HG03520 (cell line): ENCODE results near the gene LAMB3.
A peak's percentile ranks its signal among the peaks of the same experiment; 100 is the strongest.

Source experiments
- ATAC-seq: cut with Tn5 transposase; IDR thresholded peaks from one replicate; pipeline ENCODE4 v1.9.1; 2021; ENCODE audit warnings: mild to moderate bottlenecking, moderate library complexity; ENCODE audit not compliant: unreplicated experiment

The LAMB3 gene

DNA sequence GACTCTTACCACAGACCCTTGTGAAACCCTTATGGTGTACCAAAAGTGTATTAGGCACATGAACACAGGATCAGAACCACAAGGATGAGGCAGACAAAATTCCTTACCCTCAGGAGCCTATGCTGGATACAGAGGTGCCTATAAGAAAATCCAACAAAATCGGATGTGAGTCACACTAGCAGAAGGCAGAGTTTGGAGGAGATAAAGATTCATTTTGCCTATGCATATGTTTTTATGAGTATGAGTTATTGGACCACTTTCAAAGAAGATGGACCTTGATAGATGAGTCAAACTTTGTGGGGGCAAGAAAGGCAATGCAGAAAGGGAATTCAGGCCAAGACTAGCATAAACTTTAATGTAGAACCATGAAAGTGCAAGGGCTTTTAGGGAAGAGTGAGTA, 51.7 kb downstream of the LAMB3 start:
- no peak for ATAC-seq

DNA sequence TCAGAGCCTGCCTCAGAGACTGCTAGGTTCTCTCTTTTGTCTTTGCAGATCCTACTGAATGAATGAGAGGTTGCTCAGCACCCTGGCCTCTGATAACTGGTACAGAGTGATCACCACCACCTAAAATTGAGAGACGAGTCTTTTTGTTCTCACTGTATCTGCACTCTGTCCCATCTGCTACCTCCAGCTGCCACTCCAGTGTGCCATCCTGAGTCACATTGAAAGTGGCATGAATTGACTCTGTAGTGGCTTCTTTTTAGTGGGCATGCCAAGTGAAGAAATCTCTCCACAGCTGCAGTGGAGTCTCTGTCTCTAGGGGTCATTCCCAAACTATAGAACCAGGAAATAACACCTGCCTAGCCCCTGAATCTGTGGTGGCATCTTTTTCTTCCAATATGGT, 54.0 kb downstream of the LAMB3 start:
- no peak for ATAC-seq

DNA sequence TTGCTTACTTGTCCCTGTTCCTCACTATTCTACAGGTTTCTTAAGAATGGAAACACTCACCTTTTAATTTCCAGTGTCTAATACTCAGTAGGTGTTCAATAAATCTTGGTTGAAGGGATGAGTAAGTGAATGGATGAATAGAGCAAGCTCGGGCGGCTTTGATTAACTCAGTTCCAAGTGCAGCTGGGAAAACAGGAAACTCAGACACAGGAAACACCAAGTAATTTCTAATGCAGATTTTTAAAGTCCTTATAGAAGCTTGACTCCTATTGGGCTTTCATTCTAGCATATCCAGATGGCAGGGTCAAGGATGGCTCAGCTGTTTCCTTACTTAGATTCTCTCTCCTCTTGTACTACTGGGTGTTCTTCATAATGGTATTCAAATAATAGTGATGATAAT, 54.7 kb downstream of the LAMB3 start:
- no peak for ATAC-seq

DNA sequence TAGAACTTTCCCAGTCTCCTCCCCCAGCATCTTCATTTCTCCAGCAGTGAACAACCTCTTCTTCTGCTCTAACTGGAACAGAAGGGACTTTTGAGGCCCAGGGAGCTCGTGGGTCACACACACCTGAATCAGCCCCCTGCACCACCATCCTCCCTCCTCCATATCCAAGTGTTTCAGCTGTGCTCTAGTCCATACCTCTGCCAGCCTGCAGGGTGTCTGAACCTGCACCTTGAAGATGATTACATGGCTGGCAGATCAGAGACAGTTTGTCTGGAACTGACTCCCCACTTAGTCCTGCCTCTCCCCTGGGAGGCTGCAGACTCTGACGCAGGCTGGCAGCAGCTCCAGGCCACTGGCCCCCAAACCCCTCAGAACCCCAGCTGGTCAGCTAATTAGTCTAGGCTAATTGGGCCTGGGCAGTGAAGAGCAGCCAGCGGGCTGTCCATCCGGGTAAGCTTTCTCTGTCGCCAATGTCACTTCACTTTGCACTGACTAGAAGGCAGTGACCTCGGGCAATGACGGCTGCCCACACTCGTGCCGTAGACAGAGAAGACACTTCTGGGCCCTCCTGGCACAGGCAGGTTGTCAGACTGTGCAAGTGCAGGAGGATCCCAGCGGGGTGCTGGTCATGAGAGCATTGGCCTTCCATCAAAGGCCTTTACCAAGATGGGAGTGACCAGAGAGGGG, 56.5 kb downstream of the LAMB3 start:
- ATAC-seq, result no peak

DNA sequence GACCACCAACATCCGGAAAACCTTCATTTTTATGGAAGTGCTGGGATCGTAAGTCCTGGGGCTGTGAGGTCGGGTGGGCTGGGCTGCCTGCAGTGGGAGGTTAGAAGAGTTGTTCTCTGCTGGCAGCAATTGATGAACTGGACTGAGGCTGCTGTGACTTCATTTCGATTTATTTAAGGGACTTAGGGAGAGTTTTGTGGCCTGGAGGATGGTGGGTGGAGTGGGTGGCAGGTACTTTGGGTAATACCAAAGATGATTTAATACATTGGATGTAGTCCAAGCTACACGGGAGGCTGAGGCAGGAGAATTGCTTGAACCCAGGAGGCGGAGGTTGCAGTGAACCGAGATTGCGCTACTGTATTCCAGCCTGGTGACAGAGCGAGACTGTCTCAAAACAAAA, 57.2 kb downstream of the LAMB3 start:
- ATAC-seq, result no peak

DNA sequence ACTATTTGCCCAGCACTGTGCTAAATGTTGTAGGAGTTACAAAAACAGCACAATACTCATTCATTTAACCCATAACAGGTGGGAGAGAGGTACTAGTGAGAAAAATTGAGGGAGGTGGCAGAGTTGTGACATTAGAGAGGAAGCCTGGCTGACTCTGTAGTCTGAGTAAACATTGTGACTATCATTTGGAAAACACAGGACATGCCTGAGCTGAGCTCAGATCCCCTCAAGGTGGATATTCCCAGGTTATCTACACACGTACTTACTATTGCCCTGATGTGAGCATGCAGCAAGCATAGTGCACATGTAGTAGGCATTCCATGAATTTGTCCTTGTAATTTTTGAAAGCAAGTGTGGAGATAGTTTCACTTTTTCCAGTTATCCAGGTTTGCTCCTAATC, 57.8 kb downstream of the LAMB3 start:
- no peak for ATAC-seq

DNA sequence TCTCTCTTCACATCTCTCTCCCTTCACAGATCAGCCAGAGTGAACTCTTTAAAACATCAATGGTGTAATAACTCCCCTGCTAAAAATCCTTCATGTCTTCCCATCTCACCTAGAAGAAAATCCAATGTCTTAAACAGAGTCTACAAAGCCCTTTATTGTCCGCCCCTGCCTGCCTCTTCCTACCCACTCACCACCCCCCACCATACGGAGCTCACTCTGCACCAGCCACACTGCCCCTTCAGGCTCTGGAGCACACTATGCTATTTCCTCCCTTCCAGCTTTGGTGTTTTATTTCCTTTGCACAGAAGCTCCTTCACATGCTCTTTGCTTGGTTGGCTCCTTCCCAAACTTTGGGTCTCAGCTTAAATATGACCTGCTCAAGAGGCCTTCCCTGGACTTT, 58.5 kb downstream of the LAMB3 start:
- ATAC-seq, result no peak

DNA sequence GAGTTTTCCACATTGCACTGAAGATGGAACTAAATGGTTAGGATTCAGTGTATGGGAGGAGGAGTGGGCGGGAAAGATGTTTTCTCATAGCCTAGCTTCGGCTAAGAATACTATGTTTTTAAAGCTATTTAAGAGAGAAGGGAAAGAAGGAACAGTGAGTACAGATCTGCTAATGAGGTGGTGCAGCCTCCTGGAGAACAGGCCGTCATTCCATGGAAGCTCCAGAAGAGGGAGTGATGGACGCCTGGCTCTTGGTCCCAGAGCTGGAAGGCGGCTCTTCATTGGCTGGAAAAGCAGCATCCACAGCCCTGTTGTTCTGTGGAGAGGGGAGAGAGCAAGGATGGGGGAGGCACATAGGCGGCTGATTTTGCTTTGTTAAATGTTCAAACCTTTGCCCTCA, 61.8 kb downstream of the LAMB3 start:
- no peak for ATAC-seq

DNA sequence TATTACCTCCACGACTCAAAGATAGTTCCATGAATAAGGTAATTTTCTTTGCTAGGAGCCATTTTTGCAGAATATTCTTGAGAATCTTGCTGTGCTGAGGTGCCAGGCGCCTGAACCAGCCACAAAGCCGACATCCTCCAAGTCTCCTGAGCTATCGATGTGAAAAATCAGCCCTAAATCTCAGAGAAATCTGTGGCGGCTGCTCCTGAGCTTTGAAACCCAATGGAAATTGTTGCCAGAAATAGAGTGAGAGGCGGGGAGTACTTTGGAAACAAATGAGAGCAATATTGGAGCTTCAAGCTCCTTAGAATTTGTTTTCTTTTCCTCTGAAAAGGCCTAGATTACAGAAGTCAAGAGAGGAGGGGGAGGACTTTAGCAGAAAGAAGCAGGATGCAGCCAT, 62.4 kb downstream of the LAMB3 start:
- ATAC-seq, result no peak

DNA sequence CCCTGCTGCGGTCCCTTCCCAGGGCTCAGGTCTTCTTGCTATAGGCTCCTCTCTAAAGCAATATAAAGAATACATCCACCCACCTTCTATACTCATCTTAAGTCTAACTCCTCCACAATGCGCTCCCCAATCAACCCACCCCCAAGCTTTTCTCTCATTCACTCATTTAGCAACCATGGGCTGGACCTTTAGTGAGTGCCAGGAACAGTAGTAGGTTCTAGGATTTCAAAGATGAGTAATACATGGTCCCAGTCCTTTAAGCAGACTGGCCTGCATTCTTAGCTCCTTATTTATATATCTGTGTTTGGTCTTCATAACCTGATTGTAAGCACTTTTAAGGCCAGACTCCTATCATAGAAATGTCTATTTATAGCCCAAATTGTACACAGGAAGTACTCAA, 62.8 kb downstream of the LAMB3 start:
- ATAC-seq, result no peak

DNA sequence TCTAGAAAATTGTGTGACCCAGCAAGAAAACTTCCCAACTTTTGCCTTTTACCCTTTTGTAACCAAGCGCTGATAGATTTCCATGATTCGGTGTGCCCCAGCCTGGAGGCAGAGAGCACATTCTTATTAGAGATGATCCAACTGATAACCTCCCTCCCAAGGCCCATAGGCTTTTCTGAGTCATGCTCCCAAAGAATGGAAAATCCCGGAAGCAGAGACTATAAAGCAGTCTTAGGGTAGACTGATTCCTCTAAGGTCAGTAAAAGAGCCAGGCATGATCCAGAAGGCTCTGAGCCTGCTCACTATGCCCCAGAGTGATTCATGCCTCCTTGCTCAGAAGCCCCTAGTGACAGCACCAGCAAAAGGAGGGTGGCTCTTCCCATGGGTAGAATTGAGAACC, 64.4 kb downstream of the LAMB3 start:
- no peak for ATAC-seq

DNA sequence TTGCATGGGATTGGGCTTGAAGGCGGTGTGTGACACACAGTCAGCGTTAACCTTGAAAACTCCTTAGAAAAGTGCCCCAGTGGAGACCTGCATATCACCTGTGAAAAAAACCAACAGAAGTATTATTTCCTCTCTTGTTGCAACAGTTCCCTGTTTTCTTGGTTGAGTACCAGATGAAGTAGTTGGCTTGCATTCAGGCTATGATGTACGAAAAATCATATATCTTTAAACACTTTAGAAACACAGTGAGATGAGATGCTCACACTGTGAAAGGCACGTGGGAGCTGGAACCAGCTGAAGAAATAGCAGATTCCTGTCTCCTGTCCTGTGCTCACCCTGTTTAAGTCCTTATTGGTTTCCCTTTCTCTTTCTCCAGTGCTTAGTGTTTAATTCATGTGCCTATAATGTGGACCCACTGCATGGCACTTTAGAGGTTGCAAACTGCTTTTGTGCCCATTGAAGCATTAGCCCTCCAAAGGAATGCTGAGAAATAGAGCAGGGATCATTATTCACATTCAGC, 65.9 kb downstream of the LAMB3 start:
- no peak for ATAC-seq

DNA sequence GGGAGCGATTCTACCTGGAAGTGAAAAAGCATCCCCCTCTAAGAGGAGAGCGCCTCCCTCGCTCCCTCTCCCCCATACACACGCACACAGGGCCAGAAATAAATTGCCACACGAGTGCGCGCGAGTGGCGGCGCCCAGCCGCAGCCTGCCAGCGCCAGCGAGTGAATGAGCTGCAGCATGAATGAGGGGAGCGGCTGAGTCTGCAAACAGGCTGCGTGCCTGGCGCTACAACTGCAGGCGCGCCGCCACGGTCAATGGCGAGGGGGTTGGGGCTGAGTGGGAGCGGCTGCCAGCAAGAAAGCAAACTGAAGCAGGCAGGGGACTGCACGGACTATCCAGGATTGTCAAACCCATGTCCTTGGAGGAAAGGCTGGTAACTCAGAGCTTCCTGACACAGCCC, 66.6 kb downstream of the LAMB3 start:
- ATAC-seq, result no peak

DNA sequence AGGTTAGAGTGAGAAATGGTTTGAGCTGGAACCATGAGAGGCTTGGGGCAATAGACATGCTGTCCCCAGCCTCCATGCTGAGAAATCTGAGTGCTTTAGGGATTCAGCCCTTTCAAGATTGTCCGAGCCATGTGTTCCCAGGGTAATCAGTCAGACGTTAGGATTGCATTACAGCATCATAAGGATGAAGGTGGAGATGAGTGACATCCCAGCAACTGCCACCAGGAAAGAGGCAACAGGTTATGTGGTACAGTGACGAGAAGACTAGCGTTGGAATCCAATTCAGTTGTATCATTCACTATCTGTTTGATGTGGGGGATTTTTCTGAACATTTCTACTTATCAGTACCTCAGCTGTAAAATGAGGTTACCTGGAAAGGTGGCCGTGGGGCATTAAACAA, 67.0 kb downstream of the LAMB3 start:
- no peak for ATAC-seq

DNA sequence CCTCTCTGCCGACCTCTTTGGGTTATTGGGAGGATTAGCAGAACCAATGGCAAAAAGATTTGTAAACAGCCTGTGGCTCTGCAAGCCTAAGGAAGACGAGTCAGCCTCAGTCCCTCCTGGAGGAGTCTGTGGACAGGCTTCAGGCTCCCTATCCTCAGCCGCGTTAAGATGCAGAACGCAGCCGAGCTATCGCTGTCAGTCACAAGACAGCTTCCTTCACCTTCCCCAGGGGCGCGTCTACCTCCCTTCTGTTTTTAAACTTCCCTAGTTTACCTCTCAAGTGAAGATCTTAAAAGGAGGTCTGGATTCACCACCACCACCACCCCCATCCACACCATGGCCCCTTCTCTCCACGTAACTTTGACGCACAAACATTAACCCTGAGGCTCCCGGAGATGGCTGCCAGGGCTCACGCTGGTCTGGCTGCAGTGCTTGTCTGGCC, 68.0 kb downstream of the LAMB3 start:
- ATAC-seq, result no peak

DNA sequence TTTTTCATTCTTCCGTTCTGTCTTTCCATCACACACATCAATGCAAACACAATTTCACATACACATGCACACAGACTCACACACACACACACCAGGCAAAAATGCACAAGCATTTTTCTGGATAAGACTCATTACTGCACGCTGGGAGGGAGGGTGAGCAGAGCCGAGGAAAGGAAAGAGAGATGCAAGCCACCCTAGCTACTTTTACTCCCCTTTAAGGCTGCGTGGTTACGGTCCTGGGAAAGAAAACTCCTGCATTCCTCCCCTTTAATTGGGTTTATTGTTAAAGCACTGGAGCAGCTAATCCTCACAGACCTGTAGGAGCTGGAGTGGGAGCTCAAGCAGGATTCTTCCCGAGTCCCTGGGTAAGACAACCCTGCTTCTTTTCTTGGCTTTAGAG, 68.8 kb downstream of the LAMB3 start, which contains the start of gene CAMK1G:
TSS of gene CAMK1G (plus strand) at position 307 of the 400 bp plus-strand sequence. CDS start 11,270 bp downstream, outside the sequence.
- no peak for ATAC-seq

DNA sequence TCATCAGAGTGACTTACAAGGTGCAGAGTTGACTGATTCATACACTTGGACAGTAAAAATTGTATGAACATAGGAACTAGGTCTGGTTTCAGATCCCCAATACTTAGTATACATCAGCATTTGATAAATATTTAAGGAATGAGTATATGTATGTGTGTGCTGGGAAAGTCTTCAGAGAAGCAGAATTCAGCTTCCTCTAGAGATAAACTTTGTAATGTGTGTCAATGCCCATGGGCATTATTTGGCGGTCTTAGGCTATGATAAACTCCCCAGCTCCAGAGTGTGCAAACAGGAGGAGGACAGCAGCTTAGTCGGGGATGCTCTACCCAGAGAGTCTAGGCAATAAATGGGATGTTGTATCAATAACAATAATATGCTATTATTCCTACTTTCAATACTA, 71.6 kb downstream of the LAMB3 start:
- ATAC-seq, result no peak

DNA sequence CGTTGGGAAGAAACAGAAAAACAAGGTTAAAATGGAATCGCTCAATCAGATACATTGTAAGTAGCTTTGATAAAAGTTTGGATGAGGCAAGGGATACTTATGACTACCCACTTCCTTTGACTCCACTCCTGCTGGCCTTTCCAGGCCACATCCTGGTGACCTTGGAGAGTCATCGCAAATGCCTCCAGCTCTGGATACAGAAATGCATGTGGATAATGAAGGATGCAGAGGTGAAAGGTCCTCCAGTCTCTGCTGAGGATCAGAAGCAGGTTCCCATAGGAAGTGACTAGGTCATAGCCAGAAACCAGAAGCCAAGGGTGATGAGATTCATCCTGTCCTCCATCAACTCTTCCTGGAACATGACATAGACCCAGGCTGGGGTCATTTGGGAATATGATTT, 74.9 kb downstream of the LAMB3 start:
- no peak for ATAC-seq

DNA sequence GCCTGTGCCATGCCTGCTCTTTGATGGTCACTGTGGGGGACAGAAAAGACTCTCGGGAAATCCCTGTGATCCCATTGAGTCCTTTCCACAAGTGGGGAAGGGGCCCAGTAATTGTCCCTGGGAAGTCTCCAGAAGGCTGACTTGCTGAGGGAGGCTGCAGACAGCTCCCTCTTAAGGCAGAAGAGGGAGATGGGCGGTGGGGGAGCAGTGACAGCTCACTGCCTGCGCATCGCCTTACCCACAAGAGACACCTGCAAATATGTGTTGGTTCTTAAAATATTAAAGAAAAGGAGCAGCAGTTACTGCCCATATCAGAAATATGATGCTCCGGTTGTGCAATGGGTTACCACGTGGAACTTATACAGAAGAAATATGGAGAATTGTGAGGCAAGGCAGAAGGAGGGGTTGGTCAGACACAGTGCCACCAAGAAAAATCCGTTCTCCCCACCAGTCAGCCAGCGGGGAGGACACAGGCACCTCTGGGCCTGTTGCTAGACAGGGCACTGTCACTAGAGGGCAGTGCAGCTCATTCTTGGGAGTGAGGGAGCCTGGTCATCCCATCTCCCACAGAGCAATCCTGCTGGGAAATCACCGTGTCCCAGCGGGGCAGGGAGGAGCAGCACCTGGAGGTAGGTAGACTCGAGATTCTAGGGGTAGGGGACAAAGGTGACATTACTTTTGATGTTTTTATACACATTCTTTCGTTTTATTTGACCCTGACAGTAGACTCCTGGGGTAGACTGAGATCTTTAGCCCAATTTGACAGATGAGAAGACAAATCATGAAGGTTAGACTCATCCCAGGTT, 75.6 kb downstream of the LAMB3 start:
- peak; percentile 53 for ATAC-seq

DNA sequence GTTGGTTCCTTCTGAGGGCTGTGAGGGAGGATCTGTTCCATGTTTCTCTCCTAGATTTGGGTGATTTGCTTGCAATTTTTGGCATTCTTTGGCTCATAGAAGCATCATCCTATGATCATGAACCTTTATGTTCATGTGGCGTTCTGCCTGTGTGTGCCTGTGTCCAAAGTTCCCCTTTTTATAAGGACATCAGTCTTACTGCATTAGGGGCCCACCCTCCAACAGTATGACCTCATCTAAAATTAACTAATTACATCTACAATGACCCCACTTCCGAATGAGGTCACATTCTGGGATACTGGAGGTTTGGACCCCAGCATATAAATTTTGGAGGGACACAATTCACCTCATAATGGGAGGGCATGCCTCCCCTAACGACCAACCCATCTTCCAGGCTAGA, 81.5 kb downstream of the LAMB3 start:
- no peak for ATAC-seq

DNA sequence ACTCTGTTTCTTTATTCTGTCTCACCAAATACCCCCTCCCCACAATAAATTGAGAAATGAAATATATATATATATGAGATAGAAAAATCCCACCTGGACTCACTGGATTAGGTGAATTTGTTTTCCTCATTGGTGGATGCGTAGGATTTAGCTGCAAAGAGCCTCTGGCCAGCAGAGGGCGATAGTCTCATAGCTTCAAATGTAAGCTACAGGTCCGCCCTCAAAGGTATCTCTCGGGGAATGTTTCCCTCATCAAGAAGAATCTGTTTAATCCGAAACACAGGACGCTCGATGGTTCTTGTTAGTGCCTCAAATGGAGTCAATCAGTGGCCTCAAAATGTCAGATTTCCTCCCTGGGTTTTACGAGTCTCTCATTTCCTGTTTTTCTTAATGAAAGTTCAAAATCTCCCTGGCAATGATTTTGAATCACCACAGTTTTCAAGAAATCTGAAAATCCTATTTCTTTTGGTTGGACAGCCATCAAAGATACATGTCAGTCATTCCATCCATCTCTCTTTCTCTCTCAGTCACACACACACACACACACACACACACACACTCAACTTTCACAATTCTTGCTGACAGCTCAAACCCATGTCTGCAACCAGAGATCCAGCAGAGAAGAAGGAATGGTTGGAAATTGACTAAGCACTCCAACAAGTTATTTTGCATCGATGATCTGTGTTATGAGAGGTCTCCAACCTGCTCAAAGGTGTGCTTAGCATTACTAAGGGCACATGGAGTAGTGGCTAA, 82.6 kb downstream of the LAMB3 start:
- no peak for ATAC-seq
